HEK293T (cell line): ENCODE data around the gene TEX51.

Experiments
- CTCF ChIA-PET: fragments of 350-600 bp; formaldehyde crosslinking; extraction: SDS; loops from one replicate; lab custom pipeline; 2021; ENCODE audit warnings: antibody characterized with exemption, inconsistent platforms; lab: Yijun Ruan, JAX
- POLR2A ChIA-PET: fragments of 350-600 bp; formaldehyde crosslinking; extraction: SDS; loops from one replicate; lab custom pipeline; 2020; ENCODE audit warnings: antibody characterized with exemption, inconsistent platforms; lab: Yijun Ruan, JAX
- DNase-seq: peaks from one replicate; pipeline ENCODE4 v3.0.0; 2012; ENCODE audit warnings: mixed read lengths; ENCODE audit errors: extremely low spot score
- ARNT ChIP-seq: fragments of 450-650 bp; IDR thresholded peaks from 2 replicates; pipeline ENCODE4 v1.6.1; 2017; ENCODE audit warnings: mild to moderate bottlenecking
- BHLHE40 ChIP-seq: fragments of 450-650 bp; IDR thresholded peaks from 2 replicates; pipeline ENCODE4 v1.6.1; 2016; ENCODE audit warnings: mild to moderate bottlenecking, moderate library complexity, borderline replicate concordance
- CTBP1 ChIP-seq: fragments of 450-650 bp; IDR thresholded peaks from 2 replicates; pipeline ENCODE4 v1.6.1; 2016; ENCODE audit warnings: borderline replicate concordance
- ELF4 ChIP-seq: fragments of 450-650 bp; IDR thresholded peaks from 2 replicates; pipeline ENCODE4 v1.6.1; 2017; ENCODE audit warnings: antibody characterized with exemption
- FOXA1 ChIP-seq: fragments of 450-650 bp; IDR thresholded peaks from 2 replicates; pipeline ENCODE4 v1.6.1; 2016; ENCODE audit warnings: mild to moderate bottlenecking
- FOXK2 ChIP-seq: fragments of 450-650 bp; IDR thresholded peaks from 2 replicates; pipeline ENCODE4 v1.6.1; 2016; ENCODE audit warnings: mild to moderate bottlenecking
- FOXM1 ChIP-seq: fragments of 450-650 bp; IDR thresholded peaks from 2 replicates; pipeline ENCODE4 v1.6.1; 2017; ENCODE audit warnings: mild to moderate bottlenecking, borderline replicate concordance
- HDGF ChIP-seq: fragments of 450-650 bp; IDR thresholded peaks from 2 replicates; pipeline ENCODE4 v1.6.1; 2017; ENCODE audit warnings: antibody characterized with exemption, borderline replicate concordance
- L3MBTL2 ChIP-seq: fragments of 450-650 bp; conservative IDR thresholded peaks from 2 replicates; pipeline ENCODE4 v1.6.1; 2016; ENCODE audit warnings: mild to moderate bottlenecking
- LEF1 ChIP-seq: fragments of 450-650 bp; IDR thresholded peaks from 2 replicates; pipeline ENCODE4 v1.6.1; 2017; ENCODE audit warnings: mild to moderate bottlenecking, borderline replicate concordance
- NFRKB ChIP-seq: fragments of 450-650 bp; IDR thresholded peaks from 2 replicates; pipeline ENCODE4 v1.6.1; 2016; ENCODE audit warnings: mild to moderate bottlenecking, moderate library complexity
- PKNOX1 ChIP-seq: fragments of 450-650 bp; IDR thresholded peaks from 2 replicates; pipeline ENCODE4 v1.6.1; 2016
- SP1 ChIP-seq: fragments of 450-650 bp; IDR thresholded peaks from 2 replicates; pipeline ENCODE4 v1.6.1; 2017
- SUZ12 ChIP-seq: fragments of 450-650 bp; IDR thresholded peaks from 2 replicates; pipeline ENCODE4 v1.6.1; 2016; ENCODE audit warnings: mild to moderate bottlenecking
- TARDBP ChIP-seq: fragments of 450-650 bp; IDR thresholded peaks from 2 replicates; pipeline ENCODE4 v1.6.1; 2016
- ZNF384 ChIP-seq: fragments of 450-650 bp; IDR thresholded peaks from 2 replicates; pipeline ENCODE4 v1.6.1; 2016

TEX51 gene

GRCh38 chr2:126910637-126911036 lies 11.9 kb downstream of the TEX51 start:
- no peak for DNase-seq
- ChIA-PET POLR2A (no interaction called here), CTCF (no interaction called here)
- TF ChIP-seq HDGF = no peak
- no peak for TF ChIP-seq ELF4
- TF ChIP-seq SUZ12 = no peak
- TF ChIP-seq PKNOX1 = no peak
- no peak for TF ChIP-seq BHLHE40
- TF ChIP-seq L3MBTL2 = no peak
- no peak for TF ChIP-seq CTBP1
- TF ChIP-seq FOXM1 = no peak
- no peak for TF ChIP-seq NFRKB
- no peak for TF ChIP-seq FOXK2
- no peak for TF ChIP-seq ZNF384
- TF ChIP-seq LEF1 = no peak
- no peak for TF ChIP-seq FOXA1
- TF ChIP-seq TARDBP = no peak
- TF ChIP-seq ARNT = no peak
- TF ChIP-seq SP1 = no peak

GRCh38 chr2:126911111-126911796 lies 12.6 kb downstream of the TEX51 start:
- POLR2A ChIA-PET = interaction anchor here (0.5 kb wide), 1 partner anchor 34 kb away, joined by 3 read pairs; no protein-coding TSS in a partner anchor
- CTCF ChIA-PET = no interaction called here
- no peak for DNase-seq
- TF ChIP-seq PKNOX1 (no peak), TARDBP (no peak)

GRCh38 chr2:126912201-126912600 lies 13.5 kb downstream of the TEX51 start:
- ChIA-PET POLR2A (no interaction called here), CTCF (interaction anchor here (0.6 kb wide), 1 partner anchor 57 kb away, joined by 3 read pairs; no protein-coding TSS in a partner anchor)
- no peak for TF ChIP-seq SP1
- TF ChIP-seq FOXM1 = no peak
- TF ChIP-seq ZNF384 = no peak
- TF ChIP-seq PKNOX1 = no peak
- TF ChIP-seq FOXA1 = no peak
- no peak for TF ChIP-seq L3MBTL2
- no peak for TF ChIP-seq SUZ12
- no peak for TF ChIP-seq ARNT
- TF ChIP-seq LEF1 = no peak
- no peak for TF ChIP-seq CTBP1
- TF ChIP-seq FOXK2 = no peak
- TF ChIP-seq HDGF = no peak
- no peak for TF ChIP-seq ELF4
- no peak for TF ChIP-seq TARDBP
- no peak for TF ChIP-seq BHLHE40
- no peak for DNase-seq

GRCh38 chr2:126913329-126913728 lies 14.6 kb downstream of the TEX51 start:
- ChIA-PET CTCF (no interaction called here), POLR2A (no interaction called here)
- no peak for DNase-seq
- TF ChIP-seq FOXM1 = no peak
- TF ChIP-seq BHLHE40 = no peak
- no peak for TF ChIP-seq HDGF
- TF ChIP-seq SUZ12 = no peak
- TF ChIP-seq FOXA1 = no peak
- no peak for TF ChIP-seq PKNOX1
- TF ChIP-seq SP1 = no peak
- TF ChIP-seq LEF1 = no peak
- TF ChIP-seq FOXK2 = no peak
- no peak for TF ChIP-seq TARDBP
- no peak for TF ChIP-seq L3MBTL2
- no peak for TF ChIP-seq ELF4
- TF ChIP-seq NFRKB = no peak
- no peak for TF ChIP-seq ZNF384
- no peak for TF ChIP-seq CTBP1
- TF ChIP-seq ARNT = no peak

GRCh38 chr2:126913881-126914615 lies 15.4 kb downstream of the TEX51 start:
- POLR2A ChIA-PET = no interaction called here
- CTCF ChIA-PET = interaction anchor here (0.8 kb wide), 1 partner anchor 57 kb away, joined by 3 read pairs; no protein-coding TSS in a partner anchor
- TF ChIP-seq LEF1 (no peak), FOXK2 (no peak), TARDBP (no peak), SP1 (no peak), ARNT (no peak), SUZ12 (no peak), ZNF384 (no peak), ELF4 (no peak), HDGF (no peak)
- DNase-seq = no peak
